GM19035 (cell line): Measurements from ENCODE around the gene CCN5.

Source experiments
- ATAC-seq: cut with Tn5 transposase; IDR thresholded peaks from one replicate; pipeline ENCODE4 v1.9.1; 2021; ENCODE audit not compliant: unreplicated experiment

Gene CCN5

DNA sequence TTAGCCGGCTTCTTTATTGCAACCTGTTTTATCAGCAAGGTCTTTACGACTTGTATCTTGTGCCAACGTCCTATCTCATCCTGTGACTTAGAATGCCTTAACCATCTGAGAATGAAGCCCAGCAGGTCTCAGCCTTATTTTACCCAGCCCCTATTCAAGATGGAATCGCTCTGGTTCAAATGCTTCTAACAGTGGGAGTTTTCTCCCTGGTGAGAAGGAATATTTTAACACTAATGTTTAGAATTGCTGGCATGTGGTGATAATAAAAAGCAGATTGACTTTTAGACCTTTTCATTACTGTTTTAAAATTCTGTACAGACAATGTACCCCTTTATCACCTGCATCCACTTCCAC is 20.6 kb downstream of the CCN5 start:
- no peak for ATAC-seq

DNA sequence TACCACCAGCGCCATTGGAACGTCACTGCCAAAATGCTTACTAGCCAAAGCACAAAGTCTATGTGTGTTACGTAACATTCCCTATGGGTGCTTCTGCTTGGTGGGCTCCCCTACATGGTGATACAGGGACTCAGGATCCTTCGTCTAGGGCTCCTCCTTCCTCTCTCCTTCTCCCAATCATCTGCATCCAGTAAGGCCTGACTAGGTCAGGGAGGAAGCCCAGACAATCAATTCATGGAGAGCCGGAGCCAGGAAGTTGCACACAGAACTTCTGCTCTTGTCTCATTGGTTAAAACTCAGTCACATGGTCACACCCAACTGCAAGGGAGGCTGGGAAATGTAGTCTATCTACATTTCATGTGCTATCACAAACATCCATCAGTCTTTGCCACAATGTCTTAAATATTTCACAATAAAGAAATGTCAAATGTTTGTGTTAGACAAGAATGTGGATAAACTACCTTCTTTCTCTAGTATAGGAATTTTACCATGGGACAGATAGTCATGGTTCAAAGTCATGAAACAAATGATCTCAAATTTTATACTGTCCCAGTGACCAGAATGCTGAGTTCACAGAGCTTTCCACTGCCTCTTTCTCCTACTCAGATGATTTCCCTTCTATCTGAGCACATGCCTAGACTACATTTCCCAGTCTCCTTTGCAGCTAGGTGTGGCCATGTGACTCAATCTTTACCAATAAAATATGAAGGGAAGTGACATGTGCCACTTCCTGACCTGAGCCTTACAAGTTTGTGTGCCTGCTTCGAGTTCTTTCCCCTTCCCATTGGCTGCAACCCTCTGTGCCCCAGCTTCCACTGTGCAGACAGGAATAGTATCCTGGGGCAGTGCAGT is 21.2 kb downstream of the CCN5 start:
- no peak for ATAC-seq

DNA sequence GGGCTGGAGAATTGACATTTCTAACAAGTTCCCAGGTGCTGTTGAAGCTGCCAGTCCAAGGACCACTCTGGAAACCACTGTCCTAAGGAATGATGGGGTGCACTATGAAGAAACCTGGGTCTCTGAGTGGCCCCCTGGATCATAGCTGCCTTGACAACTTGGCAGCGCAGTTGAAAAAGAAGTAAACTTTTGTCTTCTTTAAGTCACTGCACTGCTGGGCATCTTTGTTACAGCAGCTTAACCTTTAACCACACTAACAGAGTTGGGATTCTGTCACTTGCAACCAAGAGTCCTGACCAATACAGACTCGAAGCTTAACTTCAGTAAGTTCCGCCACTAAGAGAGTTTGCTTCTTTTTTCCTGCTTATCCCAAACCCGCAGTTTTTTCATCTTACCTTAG is 21.9 kb downstream of the CCN5 start:
- ATAC-seq, result no peak

DNA sequence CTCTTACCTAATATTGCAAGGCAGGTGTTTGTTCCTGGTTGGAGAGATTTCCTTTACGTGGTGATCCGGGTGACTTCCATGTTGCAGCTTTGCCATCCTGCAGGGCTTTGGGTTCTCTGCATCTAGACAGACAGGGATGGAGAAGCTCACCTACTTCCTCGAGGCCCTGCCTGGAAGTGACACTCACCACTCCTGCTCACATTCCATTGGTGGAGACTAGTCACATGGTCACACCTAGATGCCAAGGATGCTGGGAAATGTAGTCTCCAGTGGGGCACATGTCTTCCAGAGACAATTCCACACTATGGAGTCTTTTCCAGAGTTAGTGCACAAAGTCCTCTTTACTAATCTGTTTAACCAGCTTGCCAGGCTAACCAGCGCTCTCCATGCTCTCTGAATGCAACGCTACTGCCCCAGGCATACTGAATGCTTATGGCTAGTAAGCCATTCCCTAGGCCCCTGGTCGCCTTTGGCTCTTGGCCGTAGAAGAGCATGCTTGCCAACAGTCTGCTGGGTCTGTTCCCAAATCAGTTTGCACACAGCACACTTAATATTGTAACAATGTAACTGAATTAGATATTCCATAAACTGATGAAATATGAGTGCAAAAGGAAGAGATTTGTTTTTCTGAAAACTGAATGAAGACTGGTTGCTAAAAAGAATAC is 23.8 kb downstream of the CCN5 start:
- no peak for ATAC-seq

DNA sequence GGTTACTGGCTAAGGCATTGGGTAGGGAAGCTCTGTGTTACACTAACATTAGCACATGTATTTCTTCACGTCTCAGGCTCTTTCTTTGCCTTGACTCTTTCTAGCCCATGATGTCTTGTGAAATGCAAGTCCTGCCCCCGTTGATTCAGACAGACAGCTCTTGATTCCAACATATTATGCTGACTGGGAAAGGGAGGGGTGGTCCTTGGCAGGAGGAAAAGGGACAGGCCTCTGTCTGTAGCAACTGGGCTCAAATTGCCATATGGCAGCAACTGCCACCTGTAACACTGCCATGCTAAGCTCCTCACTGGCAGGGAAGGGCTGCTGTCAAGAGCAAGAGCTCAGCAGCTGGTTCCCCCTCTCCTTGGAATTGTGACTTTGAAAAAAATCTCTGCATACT is 24.8 kb downstream of the CCN5 start:
- no peak for ATAC-seq

DNA sequence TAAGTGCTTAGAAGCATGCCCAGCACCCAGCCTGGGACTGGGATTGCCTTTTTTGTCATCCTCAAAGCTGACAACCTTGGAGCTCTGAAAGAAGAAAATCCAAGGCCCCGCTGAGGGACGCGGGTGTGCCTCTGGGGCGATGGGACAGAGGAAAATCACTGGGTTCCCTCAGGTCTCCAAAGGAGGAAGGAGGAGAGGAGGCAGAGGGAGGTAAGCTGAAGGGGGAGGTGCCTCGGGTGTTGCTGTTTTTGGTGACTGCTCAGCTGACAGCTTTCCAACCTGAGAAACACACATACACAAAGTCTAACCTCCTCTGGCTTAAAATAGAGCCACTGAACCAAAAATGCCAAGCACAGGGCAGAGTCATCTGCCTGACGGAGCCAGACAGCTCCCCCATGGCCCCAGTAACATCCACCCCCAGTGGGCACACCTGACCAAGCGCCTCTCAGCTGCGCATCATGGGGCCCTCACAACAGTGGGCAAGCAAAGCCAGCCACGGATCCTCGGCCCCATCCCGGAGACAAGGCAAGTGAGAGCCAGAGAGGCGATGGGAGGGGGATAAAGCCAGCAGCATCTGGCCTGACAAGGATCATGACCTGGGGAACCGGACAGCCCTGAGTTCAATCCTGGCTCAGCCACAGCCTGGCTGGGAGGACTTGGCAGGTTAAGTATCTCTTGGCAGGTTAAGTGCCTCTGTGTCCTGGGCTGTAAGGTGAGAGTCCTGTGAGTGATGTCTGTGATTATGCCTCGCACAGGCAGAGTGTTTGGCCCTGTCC is 27.3 kb downstream of the CCN5 start:
- no peak for ATAC-seq

DNA sequence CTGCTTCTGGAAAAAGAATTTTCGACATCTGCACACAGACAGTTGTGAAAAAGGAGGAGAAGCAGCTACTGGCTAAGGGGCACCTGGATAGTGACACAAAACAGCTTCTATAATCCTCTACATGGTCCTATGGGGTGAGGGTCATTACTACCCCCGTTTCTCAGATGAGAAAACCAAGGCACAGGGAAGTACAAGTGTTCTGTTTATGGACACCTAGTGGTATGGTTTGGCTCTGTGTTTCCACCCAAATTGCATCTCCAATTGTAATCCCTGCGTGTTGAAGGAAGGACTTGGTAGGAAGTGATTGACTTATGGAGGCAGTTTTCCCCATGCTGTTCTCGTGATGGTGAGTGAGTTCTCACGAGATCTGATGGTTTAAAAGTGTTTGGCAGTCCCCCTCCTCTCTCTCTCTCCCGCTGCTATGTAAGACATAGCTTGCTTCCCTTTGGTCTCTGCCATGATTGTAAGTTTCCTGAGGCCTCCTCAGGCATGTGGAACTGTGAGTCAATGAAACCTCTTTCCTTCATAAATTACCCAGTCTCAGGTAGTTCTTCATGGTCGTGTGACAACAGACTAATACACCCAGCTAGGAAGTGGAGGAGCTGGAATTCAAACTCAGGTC is 28.0 kb downstream of the CCN5 start:
- ATAC-seq, result no peak

DNA sequence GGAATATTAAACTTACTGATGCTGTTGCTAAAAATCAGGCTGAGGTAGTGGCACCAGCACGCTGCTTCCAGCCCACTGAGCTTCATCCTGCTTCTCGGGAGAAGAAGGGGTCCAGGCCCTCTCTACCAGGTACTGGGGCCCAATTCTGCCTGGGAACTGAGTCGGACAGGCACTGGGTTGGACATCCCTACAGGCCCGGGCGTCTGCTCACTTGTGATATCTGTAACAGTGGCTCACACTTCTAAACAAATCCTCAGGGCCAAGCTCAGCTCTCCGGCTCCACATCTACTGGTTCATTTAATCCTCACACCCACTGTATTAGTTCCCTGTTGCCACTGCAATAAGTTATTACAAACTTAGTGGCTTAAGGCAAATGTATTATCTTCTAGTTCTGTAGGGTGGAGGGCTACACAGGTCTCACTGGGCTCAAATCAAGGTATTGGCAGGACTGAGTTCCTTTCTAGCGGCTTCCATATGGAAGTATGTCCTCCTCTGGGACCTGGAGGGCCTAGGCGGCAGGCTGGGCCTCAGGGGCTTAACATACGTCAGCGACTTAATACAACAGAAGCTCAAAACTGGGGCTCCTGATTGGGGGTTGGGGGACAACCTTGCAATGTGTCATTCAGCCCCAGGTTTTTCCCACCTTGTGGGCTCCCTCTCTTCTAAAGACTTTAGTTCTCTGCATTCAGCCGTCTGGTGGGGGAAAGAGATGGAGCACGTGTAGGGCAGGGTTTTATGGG is 28.9 kb downstream of the CCN5 start:
- no peak for ATAC-seq

DNA sequence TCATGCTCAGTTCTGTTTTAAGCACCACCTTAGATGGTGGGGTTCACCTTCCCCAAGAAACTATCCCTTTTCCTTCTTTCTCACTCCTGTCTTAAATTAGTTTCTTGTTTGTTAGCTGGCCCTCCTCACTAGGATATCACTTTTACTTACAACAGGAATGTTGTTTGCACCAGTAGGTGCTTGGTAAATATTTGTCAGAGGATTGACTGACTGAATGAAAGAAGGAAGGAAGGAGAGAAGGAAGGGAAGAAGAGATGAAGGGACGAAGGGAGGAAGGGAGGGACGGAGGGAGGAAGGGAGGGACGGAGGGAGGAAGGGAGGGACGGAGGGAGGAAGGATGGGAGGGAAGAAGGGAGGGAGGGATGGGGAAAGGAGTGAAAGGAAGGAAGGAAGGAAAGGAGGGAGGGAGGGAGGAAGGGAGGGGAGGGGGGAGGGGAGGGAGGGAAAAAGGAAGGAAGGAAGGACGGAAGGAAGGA is 30.0 kb downstream of the CCN5 start:
- ATAC-seq, result no peak

DNA sequence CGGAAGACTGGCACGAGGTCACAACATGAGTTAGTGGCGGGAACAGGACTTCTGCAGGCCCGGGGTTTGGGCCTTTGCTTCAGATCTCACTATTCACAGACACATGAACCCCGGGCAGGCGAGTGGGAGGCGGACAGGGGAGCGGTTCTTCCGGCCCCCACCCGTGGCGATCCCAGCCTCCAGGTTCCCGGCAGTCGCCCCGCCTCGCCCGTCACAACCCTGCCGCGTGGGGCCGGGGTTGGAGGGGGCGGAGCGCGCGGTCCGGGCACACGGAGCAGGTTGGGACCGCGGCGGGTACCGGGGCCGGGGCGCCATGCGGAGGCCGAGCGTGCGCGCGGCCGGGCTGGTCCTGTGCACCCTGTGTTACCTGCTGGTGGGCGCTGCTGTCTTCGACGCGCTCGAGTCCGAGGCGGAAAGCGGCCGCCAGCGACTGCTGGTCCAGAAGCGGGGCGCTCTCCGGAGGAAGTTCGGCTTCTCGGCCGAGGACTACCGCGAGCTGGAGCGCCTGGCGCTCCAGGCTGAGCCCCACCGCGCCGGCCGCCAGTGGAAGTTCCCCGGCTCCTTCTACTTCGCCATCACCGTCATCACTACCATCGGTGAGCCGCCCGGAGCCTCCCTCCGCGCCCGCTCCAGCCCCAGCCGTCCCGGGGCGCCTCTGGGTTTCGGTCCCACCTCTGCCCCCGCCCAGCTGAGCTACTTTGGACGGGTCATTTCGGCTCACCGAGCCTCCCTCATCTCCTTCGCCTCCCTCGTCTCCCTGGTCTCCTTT is 30.6 kb downstream of the CCN5 start, which contains the start of gene KCNK15:
KCNK15 (plus strand) TSS at position 268 of the 769 bp plus-strand sequence; CDS start at position 314, 46 bp downstream.
- no peak for ATAC-seq

DNA sequence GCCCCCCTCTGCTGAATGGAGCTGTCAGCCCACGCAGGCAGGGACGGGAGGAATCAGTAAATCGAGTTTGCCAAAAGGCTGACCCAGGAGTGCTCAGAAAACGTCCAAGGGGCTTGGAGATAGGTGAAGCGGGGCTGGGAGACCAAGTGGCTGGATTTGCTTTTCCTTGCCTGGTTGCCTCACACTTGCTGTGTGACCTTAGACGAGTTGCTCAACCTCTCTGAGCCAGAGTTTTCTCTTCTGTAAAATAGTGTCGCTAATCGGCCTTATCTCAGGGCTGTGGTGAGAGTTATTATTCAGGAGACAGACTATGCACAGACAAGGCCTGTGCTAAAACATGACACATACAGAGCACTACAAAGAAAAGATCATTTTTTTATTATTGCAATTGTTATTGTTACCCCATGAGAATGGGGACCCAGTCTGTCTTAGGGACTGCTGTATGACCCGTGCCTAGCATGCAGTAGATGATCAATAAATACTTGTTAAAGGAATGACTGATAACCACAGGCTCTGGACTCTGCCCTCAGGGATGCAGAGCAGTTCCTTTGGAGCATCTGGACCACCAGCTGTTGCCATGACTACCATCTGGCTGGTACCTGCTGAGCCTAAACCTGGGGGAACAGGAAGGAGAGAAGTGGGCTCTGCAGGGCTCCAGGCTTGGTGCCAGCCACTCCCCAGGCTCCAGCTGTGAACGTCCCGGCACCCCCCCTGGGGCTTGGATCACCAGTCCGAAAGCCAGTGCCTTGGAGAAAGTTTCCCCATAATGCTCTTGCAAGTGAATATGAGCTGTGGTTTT is 31.4 kb downstream of the CCN5 start:
- no peak for ATAC-seq

DNA sequence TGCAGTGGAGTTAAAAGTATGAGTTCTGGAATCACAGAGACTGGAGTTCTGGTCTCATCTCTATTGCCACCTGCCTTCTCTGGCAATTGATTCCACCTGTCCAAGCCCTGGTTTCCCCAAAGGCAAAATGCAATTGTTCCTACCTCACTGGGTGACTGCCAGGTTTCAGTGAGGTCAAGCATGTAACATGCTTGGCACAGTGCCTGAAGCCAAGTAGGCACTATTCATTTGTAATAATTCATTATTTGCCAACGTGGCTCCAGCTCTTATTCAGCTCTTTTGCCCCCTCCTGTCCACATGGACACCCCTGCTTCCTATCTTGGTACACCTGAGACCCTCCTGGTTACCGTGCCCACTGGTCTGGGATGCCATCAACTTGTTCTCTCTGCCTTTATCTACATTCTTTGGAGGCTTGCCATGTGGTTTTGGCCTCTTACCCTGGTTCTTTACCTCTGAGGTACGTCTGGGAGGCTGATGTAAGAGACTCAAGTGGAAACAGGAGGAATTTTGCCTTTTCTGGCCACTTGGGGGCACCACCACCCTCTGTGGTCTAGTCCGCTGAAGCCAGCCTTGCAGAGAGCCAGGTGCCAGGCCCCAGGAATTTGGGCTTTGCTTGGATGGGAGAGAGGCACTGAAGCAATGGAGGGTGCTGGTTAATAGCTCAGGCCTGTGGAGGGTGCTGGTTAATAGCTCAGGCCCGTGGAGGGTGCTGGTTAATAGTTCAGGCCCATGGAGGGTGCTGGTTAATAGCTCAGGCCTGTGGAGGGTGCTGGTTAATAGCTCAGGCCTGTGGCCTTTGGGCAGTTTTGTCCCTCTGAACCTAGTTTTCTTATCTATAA is 32.2 kb downstream of the CCN5 start:
- ATAC-seq, result no peak

DNA sequence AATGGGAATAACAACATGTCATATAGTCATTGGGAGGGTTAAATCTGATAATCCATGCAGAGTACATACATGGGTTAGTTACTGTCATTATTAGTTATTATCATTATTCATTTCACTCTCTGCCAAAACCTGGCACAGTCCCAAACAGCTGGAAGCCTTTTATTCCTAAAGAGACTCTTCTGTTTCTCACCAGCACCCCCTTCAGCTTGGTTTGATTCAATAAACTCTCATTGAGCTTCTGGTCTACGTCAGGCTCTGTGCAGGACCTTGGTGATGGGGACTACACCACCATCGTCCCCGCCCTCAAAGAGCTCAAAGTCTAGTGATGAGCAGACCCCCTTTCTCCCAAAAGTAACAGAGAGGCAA is 32.8 kb downstream of the CCN5 start:
- ATAC-seq, result no peak

DNA sequence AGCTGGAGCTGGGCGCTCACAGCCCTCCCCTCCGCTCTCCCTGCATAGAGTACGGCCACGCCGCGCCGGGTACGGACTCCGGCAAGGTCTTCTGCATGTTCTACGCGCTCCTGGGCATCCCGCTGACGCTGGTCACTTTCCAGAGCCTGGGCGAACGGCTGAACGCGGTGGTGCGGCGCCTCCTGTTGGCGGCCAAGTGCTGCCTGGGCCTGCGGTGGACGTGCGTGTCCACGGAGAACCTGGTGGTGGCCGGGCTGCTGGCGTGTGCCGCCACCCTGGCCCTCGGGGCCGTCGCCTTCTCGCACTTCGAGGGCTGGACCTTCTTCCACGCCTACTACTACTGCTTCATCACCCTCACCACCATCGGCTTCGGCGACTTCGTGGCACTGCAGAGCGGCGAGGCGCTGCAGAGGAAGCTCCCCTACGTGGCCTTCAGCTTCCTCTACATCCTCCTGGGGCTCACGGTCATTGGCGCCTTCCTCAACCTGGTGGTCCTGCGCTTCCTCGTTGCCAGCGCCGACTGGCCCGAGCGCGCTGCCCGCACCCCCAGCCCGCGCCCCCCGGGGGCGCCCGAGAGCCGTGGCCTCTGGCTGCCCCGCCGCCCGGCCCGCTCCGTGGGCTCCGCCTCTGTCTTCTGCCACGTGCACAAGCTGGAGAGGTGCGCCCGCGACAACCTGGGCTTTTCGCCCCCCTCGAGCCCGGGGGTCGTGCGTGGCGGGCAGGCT is 35.1 kb downstream of the CCN5 start:
- no peak for ATAC-seq

DNA sequence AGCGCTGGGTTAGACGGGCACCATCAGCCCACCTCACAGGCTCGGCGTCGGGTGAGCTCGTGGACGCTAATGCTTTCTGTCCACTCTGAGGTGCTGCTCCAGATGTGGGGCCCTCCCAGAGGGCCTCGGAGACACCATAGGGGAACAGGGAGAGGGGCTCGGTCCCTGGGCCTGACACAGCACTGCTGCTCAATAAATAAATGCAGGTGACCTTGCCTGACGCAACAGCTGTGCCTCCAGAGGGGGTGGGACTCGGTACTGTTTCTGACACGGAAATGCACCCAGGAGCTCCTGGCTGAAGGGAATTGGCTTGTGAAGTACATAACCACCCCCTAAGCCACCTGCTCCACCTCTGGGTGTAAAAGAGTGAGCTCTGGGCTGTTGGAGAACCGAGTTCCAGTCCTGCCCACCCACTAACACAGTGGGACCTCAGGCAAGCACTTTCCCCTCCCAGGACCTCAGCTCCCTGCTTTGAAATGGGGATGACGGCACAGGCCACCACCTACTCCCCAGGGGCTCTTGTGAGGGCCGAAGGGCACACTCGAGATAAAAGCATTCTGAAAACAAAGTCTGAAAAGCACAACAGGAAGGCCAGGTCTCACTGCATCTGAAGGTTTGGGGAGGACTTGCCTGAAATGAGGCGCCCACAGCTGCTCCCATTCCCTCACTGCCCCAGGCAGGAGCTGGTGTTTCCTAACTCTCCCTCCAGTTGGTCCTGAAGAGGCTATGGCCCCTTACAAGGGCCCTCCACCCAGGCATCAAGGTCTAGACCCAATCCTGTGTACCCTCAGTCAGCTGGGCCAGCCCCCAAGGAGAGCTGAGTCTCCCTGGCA is 37.1 kb downstream of the CCN5 start:
- no peak for ATAC-seq

DNA sequence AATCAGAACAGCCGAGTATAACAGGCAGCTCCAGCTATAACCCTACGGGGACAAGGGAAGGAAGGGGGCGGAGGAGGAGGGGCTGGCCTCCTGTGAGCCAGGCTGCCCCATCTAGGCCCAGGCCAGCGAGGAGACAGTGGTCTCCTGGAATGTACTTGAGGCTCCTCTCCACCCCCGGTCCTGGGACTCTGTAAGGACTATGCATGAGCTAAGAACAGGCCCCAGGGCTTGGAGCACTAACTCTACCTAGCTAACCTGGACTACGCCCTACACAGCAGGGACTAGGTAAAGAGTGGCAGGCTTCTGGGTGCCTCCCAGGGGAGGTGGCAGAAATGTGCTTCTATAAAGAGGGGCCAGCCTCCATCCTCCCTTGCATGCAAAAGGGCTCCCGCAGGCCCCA is 39.4 kb downstream of the CCN5 start:
- ATAC-seq, result no peak
